Measurements from ENCODE around the gene PPP1R3G.
"Not testable (repeated sequence)": the region's sequence is repeated elsewhere in the genome, so short reads cannot be mapped to it uniquely, and the experiment has no call there.

PPP1R3G gene

GRCh38 chr6:5096482-5096881 is 11.3 kb downstream of the PPP1R3G start:
- no peak for DNase-seq

- no peak for DNase-seq
Measured at GRCh38 chr6:5098501-5099270, 13.5 kb downstream of the PPP1R3G start.

GRCh38 chr6:5099537-5099936 is 14.4 kb downstream of the PPP1R3G start:
- DNase-seq, result no peak

GRCh38 chr6:5100806-5101205 is 15.7 kb downstream of the PPP1R3G start:
- no peak for DNase-seq

- no peak for DNase-seq
Measured at GRCh38 chr6:5102267-5102970, 17.3 kb downstream of the PPP1R3G start.

GRCh38 chr6:5103250-5103649 is 18.1 kb downstream of the PPP1R3G start:
- DNase-seq, result no peak

GRCh38 chr6:5104667-5105066 is 19.5 kb downstream of the PPP1R3G start:
- DNase-seq, result no peak

GRCh38 chr6:5105146-5105545 is 20.0 kb downstream of the PPP1R3G start:
- no peak for DNase-seq

GRCh38 chr6:5107341-5107740 is 22.2 kb downstream of the PPP1R3G start:
- DNase-seq, result no peak

GRCh38 chr6:5108068-5108467 is 22.9 kb downstream of the PPP1R3G start:
- DNase-seq, result no peak

- no peak for DNase-seq
Measured at GRCh38 chr6:5108536-5109150, 23.5 kb downstream of the PPP1R3G start.

- no peak for DNase-seq
Measured at GRCh38 chr6:5109436-5109835, 24.3 kb downstream of the PPP1R3G start.

GRCh38 chr6:5110246-5110645 is 25.1 kb downstream of the PPP1R3G start:
- no peak for DNase-seq

- DNase-seq, result no peak
Measured at GRCh38 chr6:5111626-5112025, 26.5 kb downstream of the PPP1R3G start.

GRCh38 chr6:5112066-5112799 is 27.1 kb downstream of the PPP1R3G start:
- DNase-seq, result no peak

GRCh38 chr6:5113096-5113495 is 28.0 kb downstream of the PPP1R3G start:
- no peak for DNase-seq

GRCh38 chr6:5115168-5115567 is 30.0 kb downstream of the PPP1R3G start:
- no peak for DNase-seq

- DNase-seq, result no peak
Measured at GRCh38 chr6:5116243-5116991, 31.3 kb downstream of the PPP1R3G start.

GRCh38 chr6:5119090-5119951 is 34.2 kb downstream of the PPP1R3G start:
- DNase-seq, result no peak

GRCh38 chr6:5120011-5120410 is 34.9 kb downstream of the PPP1R3G start:
- no peak for DNase-seq

GRCh38 chr6:5120543-5120942 is 35.4 kb downstream of the PPP1R3G start:
- not testable (repeated sequence) for DNase-seq

GRCh38 chr6:5121479-5121878 is 36.3 kb downstream of the PPP1R3G start:
- no peak for DNase-seq
